ENCODE measurements around the gene MPIG6B. TPM values are rescaled to one million over a fixed set of nuclear protein-coding genes. Genes with fewer than 3 reads are reported as not detected.
"Not testable (repeated sequence)": the region's sequence is repeated elsewhere in the genome, so short reads cannot be mapped to it uniquely, and the experiment has no call there.

The MPIG6B gene
- total RNA-seq, 1 experiment from 2014 or later, result not detected

DNA sequence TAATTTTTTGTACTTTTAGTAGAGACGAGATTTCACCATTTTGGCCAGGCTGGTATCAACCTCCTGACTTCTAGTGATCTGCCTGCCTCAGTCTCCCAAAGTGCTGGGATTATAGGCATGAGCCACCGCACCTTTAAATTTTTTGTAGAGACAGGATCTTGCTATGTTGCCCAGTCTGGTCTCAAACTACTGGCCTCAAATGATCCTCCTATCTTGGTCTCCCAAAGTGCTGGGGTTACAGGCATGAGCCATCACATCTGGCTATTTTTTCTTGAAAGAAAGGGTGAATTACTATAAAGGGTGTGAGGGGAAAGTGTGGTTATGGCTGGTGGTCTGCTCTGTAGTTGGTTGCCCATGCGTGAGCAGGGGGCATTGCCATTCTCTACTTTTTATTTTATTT is 14.9 kb upstream of the MPIG6B start:
- Mint-ChIP-seq H3K4me1 (peaks cover 18 to 23% of the 10 kb centered on the region in 2 experiments), H3K27ac (no peak overlapping the region), H3K4me3 (no peak overlapping the region), H3K27me3 (ENCODE audit: low read depth) (peaks cover 9% of the 10 kb centered on the region), H3K9me3 (no peaks in the 10 kb centered on the region), H3K36me3 (ENCODE audit: insufficient read depth in 1 of 3, low read depth in 3 of 3) (no peaks in the 10 kb centered on the region)
- Histone ChIP-seq H4K5ac (ENCODE audit: insufficient read length, low read depth, low read length) (no peak overlapping the region), H3K23me2 (ENCODE audit: insufficient read length, low read depth, low read length, poor library complexity, severe bottlenecking) (no peaks in the 10 kb centered on the region), H3K56ac (ENCODE audit: insufficient read length, low read depth, low read length) (no peak overlapping the region), H3K4ac (ENCODE audit: low read depth, low read length) (no peak overlapping the region), H3K9ac (ENCODE audit: extremely low read depth, insufficient read length, low read length) (no peak overlapping the region), H3K23ac (ENCODE audit: insufficient read length, low read depth, low read length) (no peak overlapping the region), H2AFZ (ENCODE audit: low read length) (no peak overlapping the region), H3T11ph (ENCODE audit: low read length) (no peak overlapping the region), H2BK120ac (ENCODE audit: low read depth, low read length, poor library complexity, severe bottlenecking) (no peak overlapping the region), H2BK15ac (ENCODE audit: low read depth, low read length) (no peak overlapping the region), H3K27me3 (ENCODE audit: insufficient read depth, low read length) (no peaks in the 10 kb centered on the region), H3K79me1 (ENCODE audit: insufficient read depth, low read depth, low read length, poor library complexity, severe bottlenecking) (no peaks in the 10 kb centered on the region), H2BK12ac (ENCODE audit: insufficient read length, low read depth, low read length) (no peak overlapping the region), H2AK5ac (ENCODE audit: insufficient read length, low read length) (no peak overlapping the region), H4K91ac (ENCODE audit: insufficient read length, low read depth, low read length) (no peak overlapping the region), H4K8ac (replicated peaks; ENCODE audit: insufficient read length, low read depth, low read length) (no peak overlapping the region), H2BK20ac (ENCODE audit: low read depth, low read length, poor library complexity, severe bottlenecking) (no peak overlapping the region), H3K79me2 (ENCODE audit: insufficient read depth, low read length) (no peaks in the 10 kb centered on the region), H3K4me1 (ENCODE audit: insufficient read depth, low read length) (no peaks in the 10 kb centered on the region; the same call in 1 of the 2 replicates), H3K14ac (ENCODE audit: insufficient read depth, low read length) (no peak overlapping the region), H3K27ac (ENCODE audit: insufficient read length, low read depth, low read length) (no peak overlapping the region), H2BK5ac (ENCODE audit: insufficient read length, low read length) (no peak overlapping the region), H4K20me1 (ENCODE audit: control insufficient read depth, insufficient read depth, insufficient read length) (no peaks in the 10 kb centered on the region), H3K9me3 (ENCODE audit: control insufficient read depth, low read depth, low read length) (no peaks in the 10 kb centered on the region), H3K4me2 (ENCODE audit: insufficient read depth, insufficient read length, low read length) (no peak overlapping the region), H3K18ac (ENCODE audit: insufficient read length, low read depth, low read length) (no peak overlapping the region)
- no CpG with 5 or more reads among the region's 3 CpGs for WGBS (ENCODE audit: extremely low coverage, insufficient read length, low lambda C conversion rate)
- DNase-seq, result no peak
- TF ChIP-seq, protein P1, sequence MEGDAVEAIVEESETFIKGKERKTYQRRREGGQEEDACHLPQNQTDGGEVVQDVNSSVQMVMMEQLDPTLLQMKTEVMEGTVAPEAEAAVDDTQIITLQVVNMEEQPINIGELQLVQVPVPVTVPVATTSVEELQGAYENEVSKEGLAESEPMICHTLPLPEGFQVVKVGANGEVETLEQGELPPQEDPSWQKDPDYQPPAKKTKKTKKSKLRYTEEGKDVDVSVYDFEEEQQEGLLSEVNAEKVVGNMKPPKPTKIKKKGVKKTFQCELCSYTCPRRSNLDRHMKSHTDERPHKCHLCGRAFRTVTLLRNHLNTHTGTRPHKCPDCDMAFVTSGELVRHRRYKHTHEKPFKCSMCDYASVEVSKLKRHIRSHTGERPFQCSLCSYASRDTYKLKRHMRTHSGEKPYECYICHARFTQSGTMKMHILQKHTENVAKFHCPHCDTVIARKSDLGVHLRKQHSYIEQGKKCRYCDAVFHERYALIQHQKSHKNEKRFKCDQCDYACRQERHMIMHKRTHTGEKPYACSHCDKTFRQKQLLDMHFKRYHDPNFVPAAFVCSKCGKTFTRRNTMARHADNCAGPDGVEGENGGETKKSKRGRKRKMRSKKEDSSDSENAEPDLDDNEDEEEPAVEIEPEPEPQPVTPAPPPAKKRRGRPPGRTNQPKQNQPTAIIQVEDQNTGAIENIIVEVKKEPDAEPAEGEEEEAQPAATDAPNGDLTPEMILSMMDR (conservative IDR thresholded peaks at IDR 0.05), result no peak

DNA sequence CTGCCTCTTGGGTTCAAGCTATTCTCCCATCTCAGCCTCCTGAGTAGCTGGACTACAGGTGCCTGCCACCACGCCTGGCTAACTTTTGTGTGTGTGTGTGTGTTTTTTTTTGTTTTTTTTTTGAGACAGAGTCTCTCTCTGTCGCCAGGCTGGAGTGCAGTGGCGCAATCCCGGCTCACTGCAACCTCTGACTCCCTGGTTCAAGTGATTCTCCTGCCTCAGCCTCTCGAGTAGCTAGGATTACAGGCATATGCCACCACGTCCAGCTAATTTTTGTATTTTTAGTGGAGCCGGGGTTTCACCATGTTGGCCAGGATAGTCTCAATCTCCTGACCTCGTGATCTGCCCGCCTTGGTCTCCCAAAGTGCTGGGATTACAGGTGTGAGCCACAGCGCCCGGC is 14.0 kb upstream of the MPIG6B start:
- peaks cover 24 to 29% of the 10 kb centered on the region in 2 experiments for H3K4me1 Mint-ChIP-seq
- not testable (repeated sequence) for H2AK5ac ChIP-seq (ENCODE audit: insufficient read length, low read length); H3K9ac ChIP-seq (ENCODE audit: extremely low read depth, insufficient read length, low read length); H3K27ac Mint-ChIP-seq; H2BK120ac ChIP-seq (ENCODE audit: low read depth, low read length, poor library complexity, severe bottlenecking); DNase-seq; H3K56ac ChIP-seq (ENCODE audit: insufficient read length, low read depth, low read length); H3K4me2 ChIP-seq (ENCODE audit: insufficient read depth, insufficient read length, low read length); H3T11ph ChIP-seq (ENCODE audit: low read length); H3K23ac ChIP-seq (ENCODE audit: insufficient read length, low read depth, low read length); H3K4me3 Mint-ChIP-seq; H3K27ac ChIP-seq (ENCODE audit: insufficient read length, low read depth, low read length); H3K14ac ChIP-seq (ENCODE audit: insufficient read depth, low read length); H2BK20ac ChIP-seq (ENCODE audit: low read depth, low read length, poor library complexity, severe bottlenecking); H2BK15ac ChIP-seq (ENCODE audit: low read depth, low read length); H3K27me3 Mint-ChIP-seq (ENCODE audit: low read depth); H3K18ac ChIP-seq (ENCODE audit: insufficient read length, low read depth, low read length); H4K20me1 ChIP-seq (ENCODE audit: control insufficient read depth, insufficient read depth, insufficient read length); H2BK5ac ChIP-seq (ENCODE audit: insufficient read length, low read length); H3K9me3 ChIP-seq (ENCODE audit: control insufficient read depth, low read depth, low read length); H2BK12ac ChIP-seq (ENCODE audit: insufficient read length, low read depth, low read length); H3K4me1 ChIP-seq (ENCODE audit: insufficient read depth, low read length); H3K79me2 ChIP-seq (ENCODE audit: insufficient read depth, low read length); H3K23me2 ChIP-seq (ENCODE audit: insufficient read length, low read depth, low read length, poor library complexity, severe bottlenecking); H3K9me3 Mint-ChIP-seq; H3K79me1 ChIP-seq (ENCODE audit: insufficient read depth, low read depth, low read length, poor library complexity, severe bottlenecking); H3K36me3 Mint-ChIP-seq (ENCODE audit: insufficient read depth in 1 of 3, low read depth in 3 of 3); H3K4ac ChIP-seq (ENCODE audit: low read depth, low read length); H2AFZ ChIP-seq (ENCODE audit: low read length); H4K5ac ChIP-seq (ENCODE audit: insufficient read length, low read depth, low read length); H3K27me3 ChIP-seq (ENCODE audit: insufficient read depth, low read length); H4K91ac ChIP-seq (ENCODE audit: insufficient read length, low read depth, low read length); H4K8ac ChIP-seq (replicated peaks; ENCODE audit: insufficient read length, low read depth, low read length)
- no CpG with 5 or more reads among the region's 11 CpGs for WGBS (ENCODE audit: extremely low coverage, insufficient read length, low lambda C conversion rate)
